ENCODE data around the gene GPR162. TPM values are rescaled to one million over a fixed set of nuclear protein-coding genes. Genes with fewer than 3 reads are reported as not detected.

The GPR162 gene
- polyA plus RNA-seq, 3 donors: 15.1 to 81.7 (median 16.0) TPM

GRCh38 chr12:6826734-6827436 lies 5.3 kb downstream of the GPR162 start:
- no peak overlapping the region for H3K4me3 ChIP-seq (replicated peaks in 1 of 3; ENCODE audit: low read depth in 2 of 3, low read length in 3 of 3)
- H3K4me1 Mint-ChIP-seq: peaks cover 39% of the 10 kb centered on the region
- peaks cover 55 to 75% (median 58%) of the 10 kb centered on the region in 3 donors for H3K27me3 Mint-ChIP-seq (ENCODE audit: low read depth in 3 of 3)
- H3K27me3 ChIP-seq (ENCODE audit: control insufficient read depth in 2 of 2, insufficient read depth in 2 of 2, low read length in 2 of 2): peaks cover 12 to 56% of the 10 kb centered on the region in 2 donors
- intact Hi-C loops (cut with micrococcal nuclease): loop anchor here (5.0 kb wide), 3 partner anchors 35 to 205 kb away; no protein-coding TSS in a partner anchor
- peaks cover 0 to 6% of the 10 kb centered on the region in 2 donors for H3K9me3 ChIP-seq (replicated peaks in 1 of 2; ENCODE audit: control insufficient read depth in 1 of 2, insufficient read depth in 1 of 2, low read length in 2 of 2)
- no peak for TF ChIP-seq CTCF (IDR thresholded peaks at IDR 0.05)
- H3K9ac ChIP-seq (ENCODE audit: insufficient read depth, low read length, poor library complexity, severe bottlenecking): no peak overlapping the region
- H4K20me1 ChIP-seq (ENCODE audit: insufficient read depth, low read length): peaks cover 29% of the 10 kb centered on the region
- H3K4me1 ChIP-seq (ENCODE audit: control insufficient read depth in 1 of 2, insufficient read depth in 2 of 2, low read length in 2 of 2): peaks cover 21 to 46% of the 10 kb centered on the region in 2 donors
- peaks cover 16 to 26% of the 10 kb centered on the region in 2 donors for H3K36me3 Mint-ChIP-seq
- no peak for DNase-seq
- peak overlapping the region; percentile 63 to 84 for H3K4me3 Mint-ChIP-seq
- peaks cover 5% of the 10 kb centered on the region for H3K79me2 ChIP-seq (ENCODE audit: insufficient read depth, low read length)
- H3K36me3 ChIP-seq (replicated peaks in 1 of 2; ENCODE audit: control insufficient read depth in 1 of 2, insufficient read depth in 2 of 2, low read length in 2 of 2): no peaks in the 10 kb centered on the region
- no peak overlapping the region for H3K27ac Mint-ChIP-seq
- H3K4me2 ChIP-seq (replicated peaks; ENCODE audit: extremely low read depth, low read length, poor library complexity, severe bottlenecking): no peak overlapping the region
- WGBS (ENCODE audit: insufficient coverage): 96% methylated on average over 22 of the region's 22 CpGs
- peaks cover 0 to 12% (median 8%) of the 10 kb centered on the region in 7 donors for H3K9me3 Mint-ChIP-seq
- H2AFZ ChIP-seq (ENCODE audit: insufficient read depth, low read depth, low read length, poor library complexity, severe bottlenecking): no peak overlapping the region
- no peak overlapping the region for H3K27ac ChIP-seq (ENCODE audit: low read depth in 1 of 2, low read length in 2 of 2)

- 8% methylated on average over 2 of the region's 8 CpGs for WGBS (ENCODE audit: insufficient coverage)
- Histone ChIP-seq H3K27ac (ENCODE audit: low read depth in 1 of 2, low read length in 2 of 2) (no peak overlapping the region), H3K4me1 (ENCODE audit: control insufficient read depth in 1 of 2, insufficient read depth in 2 of 2, low read length in 2 of 2) (peaks cover 15 to 40% of the 10 kb centered on the region in 2 donors), H3K4me2 (replicated peaks; ENCODE audit: extremely low read depth, low read length, poor library complexity, severe bottlenecking) (peak overlapping the region; percentile 22), H3K36me3 (replicated peaks in 1 of 2; ENCODE audit: control insufficient read depth in 1 of 2, insufficient read depth in 2 of 2, low read length in 2 of 2) (no peaks in the 10 kb centered on the region), H2AFZ (ENCODE audit: insufficient read depth, low read depth, low read length, poor library complexity, severe bottlenecking) (no peak overlapping the region), H3K9me3 (replicated peaks in 1 of 2; ENCODE audit: control insufficient read depth in 1 of 2, insufficient read depth in 1 of 2, low read length in 2 of 2) (peaks cover 0 to 6% of the 10 kb centered on the region in 2 donors), H3K27me3 (ENCODE audit: control insufficient read depth in 2 of 2, insufficient read depth in 2 of 2, low read length in 2 of 2) (peaks cover 12 to 50% of the 10 kb centered on the region in 2 donors), H4K20me1 (ENCODE audit: insufficient read depth, low read length) (peaks cover 29% of the 10 kb centered on the region), H3K9ac (ENCODE audit: insufficient read depth, low read length, poor library complexity, severe bottlenecking) (no peak overlapping the region), H3K4me3 (replicated peaks in 1 of 3; ENCODE audit: low read depth in 2 of 3, low read length in 3 of 3) (no peak overlapping the region), H3K79me2 (ENCODE audit: insufficient read depth, low read length) (no peaks in the 10 kb centered on the region)
- H3K36me3 Mint-ChIP-seq: peaks cover 16 to 26% of the 10 kb centered on the region in 2 donors
- H3K4me3 Mint-ChIP-seq: peak overlapping the region; percentile 63 to 84
- H3K9me3 Mint-ChIP-seq: peaks cover 0 to 12% (median 8%) of the 10 kb centered on the region in 7 donors
- H3K4me1 Mint-ChIP-seq: peaks cover 33% of the 10 kb centered on the region
- no peak for TF ChIP-seq CTCF (IDR thresholded peaks at IDR 0.05)
- intact Hi-C loops (cut with micrococcal nuclease): loop anchor here (5.0 kb wide), 3 partner anchors 35 to 205 kb away; no protein-coding TSS in a partner anchor
- H3K27ac Mint-ChIP-seq: no peak overlapping the region
- DNase-seq: no peak
- H3K27me3 Mint-ChIP-seq (ENCODE audit: low read depth in 3 of 3): peaks cover 54 to 75% (median 58%) of the 10 kb centered on the region in 3 donors
These were observed 5.9 kb downstream of the GPR162 start for GRCh38 chr12:6827437-6827911.

All from CD14-positive monocyte (primary cell).